ENCODE data around the gene CDC42SE1. TPM values are rescaled to one million over a fixed set of nuclear protein-coding genes. Genes with fewer than 3 reads are reported as not detected.

The CDC42SE1 gene
- total RNA-seq, 1 donor from 2014 or later, result 69.9 TPM

- TF ChIP-seq CTCF (IDR thresholded peaks at IDR 0.05), result no peak
- peaks cover 42% of the 10 kb centered on the region for H3K36me3 Mint-ChIP-seq (ENCODE audit: unreplicated experiment)
- no peak overlapping the region for H3K27ac Mint-ChIP-seq (ENCODE audit: unreplicated experiment)
- no peaks in the 10 kb centered on the region for H3K4me1 Mint-ChIP-seq (ENCODE audit: unreplicated experiment)
- H3K4me3 Mint-ChIP-seq (ENCODE audit: unreplicated experiment), result no peak overlapping the region
- no peaks in the 10 kb centered on the region for H3K9me3 Mint-ChIP-seq (ENCODE audit: unreplicated experiment)
- H3K27me3 Mint-ChIP-seq (ENCODE audit: unreplicated experiment), result no peaks in the 10 kb centered on the region
- DNase-seq (ENCODE audit: extremely low spot score, unreplicated experiment), result no peak
These were observed 27.3 kb downstream of the CDC42SE1 start for GRCh38 chr1:151032164-151032563.

GRCh38 chr1:151026460-151026859 lies 33.0 kb downstream of the CDC42SE1 start:
- Mint-ChIP-seq H3K9me3 (ENCODE audit: unreplicated experiment) (no peaks in the 10 kb centered on the region), H3K27ac (ENCODE audit: unreplicated experiment) (no peak overlapping the region), H3K4me1 (ENCODE audit: unreplicated experiment) (no peaks in the 10 kb centered on the region), H3K36me3 (ENCODE audit: unreplicated experiment) (peaks cover 33% of the 10 kb centered on the region), H3K4me3 (ENCODE audit: unreplicated experiment) (no peak overlapping the region), H3K27me3 (ENCODE audit: unreplicated experiment) (no peaks in the 10 kb centered on the region)
- no peak for DNase-seq (ENCODE audit: extremely low spot score, unreplicated experiment)
- no peak for TF ChIP-seq CTCF (IDR thresholded peaks at IDR 0.05)

GRCh38 chr1:151024540-151025146 lies 34.8 kb downstream of the CDC42SE1 start:
- no peak overlapping the region for H3K27ac Mint-ChIP-seq (ENCODE audit: unreplicated experiment)
- no peaks in the 10 kb centered on the region for H3K9me3 Mint-ChIP-seq (ENCODE audit: unreplicated experiment)
- H3K4me3 Mint-ChIP-seq (ENCODE audit: unreplicated experiment), result no peak overlapping the region
- TF ChIP-seq CTCF (IDR thresholded peaks at IDR 0.05), result peak; percentile 70
- peaks cover 25% of the 10 kb centered on the region for H3K36me3 Mint-ChIP-seq (ENCODE audit: unreplicated experiment)
- no peaks in the 10 kb centered on the region for H3K27me3 Mint-ChIP-seq (ENCODE audit: unreplicated experiment)
- no peaks in the 10 kb centered on the region for H3K4me1 Mint-ChIP-seq (ENCODE audit: unreplicated experiment)
- peak; percentile 89 for DNase-seq (ENCODE audit: extremely low spot score, unreplicated experiment)

GRCh38 chr1:151013518-151013917 lies 45.9 kb downstream of the CDC42SE1 start:
- peaks cover 18% of the 10 kb centered on the region for H3K4me1 Mint-ChIP-seq (ENCODE audit: unreplicated experiment)
- H3K9me3 Mint-ChIP-seq (ENCODE audit: unreplicated experiment), result no peaks in the 10 kb centered on the region
- H3K27me3 Mint-ChIP-seq (ENCODE audit: unreplicated experiment), result no peaks in the 10 kb centered on the region
- H3K4me3 Mint-ChIP-seq (ENCODE audit: unreplicated experiment), result no peak overlapping the region
- H3K36me3 Mint-ChIP-seq (ENCODE audit: unreplicated experiment), result peaks cover 3% of the 10 kb centered on the region
- DNase-seq (ENCODE audit: extremely low spot score, unreplicated experiment), result no peak
- peak overlapping the region; percentile 38 for H3K27ac Mint-ChIP-seq (ENCODE audit: unreplicated experiment)
- TF ChIP-seq CTCF (IDR thresholded peaks at IDR 0.05), result no peak

GRCh38 chr1:151012684-151013471 lies 46.5 kb downstream of the CDC42SE1 start:
- Mint-ChIP-seq H3K36me3 (ENCODE audit: unreplicated experiment) (no peaks in the 10 kb centered on the region), H3K4me3 (ENCODE audit: unreplicated experiment) (no peak overlapping the region), H3K27me3 (ENCODE audit: unreplicated experiment) (no peaks in the 10 kb centered on the region), H3K4me1 (ENCODE audit: unreplicated experiment) (peaks cover 25% of the 10 kb centered on the region), H3K27ac (ENCODE audit: unreplicated experiment) (no peak overlapping the region), H3K9me3 (ENCODE audit: unreplicated experiment) (no peaks in the 10 kb centered on the region)
- no peak for DNase-seq (ENCODE audit: extremely low spot score, unreplicated experiment)
- TF ChIP-seq CTCF (IDR thresholded peaks at IDR 0.05), result no peak

All from osteocyte (in vitro differentiated cells).